WI38 (cell line): Measurements from ENCODE around the gene OCA2.

Source experiments
- H3K4me3 ChIP-seq: 2 replicates; pipeline ENCODE4 v1.5.1; 2011; ENCODE audit warnings: low read depth, mild to moderate bottlenecking, control low read depth, low read length
- CTCF ChIP-seq: IDR thresholded peaks from 2 replicates; pipeline ENCODE4 v1.5.1; 2012; ENCODE audit warnings: low read depth, mild to moderate bottlenecking, control low read depth, low read length

The OCA2 gene

GRCh38 chr15:27866505-27867165, 232.5 kb downstream of the OCA2 start:
- no peak for TF ChIP-seq CTCF
- H3K4me3 ChIP-seq: no peak overlapping the region

- no peak overlapping the region for H3K4me3 ChIP-seq
- no peak for TF ChIP-seq CTCF
These were observed 233.2 kb downstream of the OCA2 start for GRCh38 chr15:27865926-27866325.

- no peak overlapping the region for H3K4me3 ChIP-seq
- no peak for TF ChIP-seq CTCF
These were observed 233.7 kb downstream of the OCA2 start for GRCh38 chr15:27865323-27865922.

- no peak for TF ChIP-seq CTCF
- no peak overlapping the region for H3K4me3 ChIP-seq
These were observed 234.4 kb downstream of the OCA2 start for GRCh38 chr15:27864719-27865118.

GRCh38 chr15:27864086-27864485, 235.0 kb downstream of the OCA2 start:
- TF ChIP-seq CTCF: no peak
- H3K4me3 ChIP-seq: no peak overlapping the region

GRCh38 chr15:27863000-27863399, 236.1 kb downstream of the OCA2 start:
- no peak overlapping the region for H3K4me3 ChIP-seq
- no peak for TF ChIP-seq CTCF

GRCh38 chr15:27861171-27861570, 237.9 kb downstream of the OCA2 start:
- no peak overlapping the region for H3K4me3 ChIP-seq
- TF ChIP-seq CTCF: no peak
